GM21786 (cell line): Measurements from ENCODE around the gene KLRB1.
"Not testable (repeated sequence)": the region's sequence is repeated elsewhere in the genome, so short reads cannot be mapped to it uniquely, and the experiment has no call there.

Source experiments
- ATAC-seq: cut with Tn5 transposase; IDR thresholded peaks from one replicate; pipeline ENCODE4 v1.9.1; 2021; ENCODE audit not compliant: unreplicated experiment

The KLRB1 gene

GRCh38 chr12:9545489-9545888, 62.2 kb downstream of the KLRB1 start:
- not testable (repeated sequence) for ATAC-seq
